Osteoblast (primary cell): ENCODE data around the gene CAPN11. TPM values are rescaled to one million over a fixed set of nuclear protein-coding genes. Genes with fewer than 3 reads are reported as not detected.

Source experiments
- DNase-seq: peaks from one replicate; pipeline ENCODE4 v3.0.0; 2011; ENCODE audit warnings: low spot score, mixed read lengths; ENCODE audit not compliant: insufficient read length; ENCODE audit errors: missing footprints
- H2AFZ ChIP-seq: 2 replicates; pipeline ENCODE4 v1.6.0; 2011; ENCODE audit warnings: mild to moderate bottlenecking, low read length
- H3K27ac ChIP-seq: 2 replicates; pipeline ENCODE4 v1.5.1; 2011; ENCODE audit warnings: mild to moderate bottlenecking, low read depth, low read length, moderate library complexity
- H3K27me3 ChIP-seq: 2 replicates; pipeline ENCODE4 v1.6.0; 2012; ENCODE audit warnings: mild to moderate bottlenecking, control low read depth, inconsistent platforms, low read length, moderate library complexity; ENCODE audit not compliant: insufficient read depth
- H3K36me3 ChIP-seq: 2 replicates; pipeline ENCODE4 v1.5.1; 2011; ENCODE audit warnings: mild to moderate bottlenecking, low read length, control low read depth, moderate library complexity; ENCODE audit not compliant: insufficient read depth
- H3K4me1 ChIP-seq: 2 replicates; pipeline ENCODE4 v1.5.1; 2011; ENCODE audit warnings: mild to moderate bottlenecking, low read length, control low read depth, moderate library complexity; ENCODE audit not compliant: insufficient read depth
- H3K4me2 ChIP-seq: 2 replicates; pipeline ENCODE4 v1.6.0; 2011; ENCODE audit warnings: mild to moderate bottlenecking, low read length; ENCODE audit not compliant: insufficient read depth
- H3K4me3 ChIP-seq: fragments of 200-600 bp; sonication (generic); 3 replicates; pipeline ENCODE4 v1.5.1; 2012; ENCODE audit warnings: mild to moderate bottlenecking, low read length, inconsistent platforms; ENCODE audit not compliant: insufficient read depth
- H3K79me2 ChIP-seq: 2 replicates; pipeline ENCODE4 v1.6.0; 2012; ENCODE audit warnings: mild to moderate bottlenecking, low read length, control low read depth, inconsistent platforms; ENCODE audit not compliant: insufficient read depth
- H3K9me3 ChIP-seq: 2 replicates; pipeline ENCODE4 v1.5.1; 2011; ENCODE audit warnings: low read depth, low read length, control low read depth
- H4K20me1 ChIP-seq: 2 replicates; pipeline ENCODE4 v1.6.0; 2012; ENCODE audit warnings: mild to moderate bottlenecking, low read length, control low read depth; ENCODE audit not compliant: insufficient read depth
- CTCF ChIP-seq: IDR thresholded peaks from 2 replicates; pipeline ENCODE4 v1.5.1; 2011; ENCODE audit warnings: mild to moderate bottlenecking, low read depth, low read length, moderate library complexity; ENCODE audit errors: extremely low read depth
- total RNA-seq: library from RNA; depleted of rRNA; stranded (reverse); fragments of >200 nt; gene quantifications from 2 replicates; pipeline ENCODE4 v1.2.3, GENCODE V29; 2012

Gene CAPN11
- total RNA-seq, 1 donor, result not detected

GRCh38 chr6:44188819-44189218 is 30.2 kb downstream of the CAPN11 start:
- TF ChIP-seq CTCF, result no peak
- no peak overlapping the region for H3K4me2 ChIP-seq
- H3K27me3 ChIP-seq, result peaks cover 12% of the 10 kb centered on the region
- no peak overlapping the region for H3K27ac ChIP-seq
- no peaks in the 10 kb centered on the region for H3K36me3 ChIP-seq
- H3K4me3 ChIP-seq, result no peak overlapping the region
- no peak overlapping the region for H2AFZ ChIP-seq
- H4K20me1 ChIP-seq, result no peaks in the 10 kb centered on the region
- H3K4me1 ChIP-seq, result no peaks in the 10 kb centered on the region
- DNase-seq, result no peak
- H3K79me2 ChIP-seq, result no peaks in the 10 kb centered on the region
- H3K9me3 ChIP-seq, result no peaks in the 10 kb centered on the region

GRCh38 chr6:44189257-44189656 is 30.6 kb downstream of the CAPN11 start:
- Histone ChIP-seq H3K27me3 (peaks cover 10% of the 10 kb centered on the region), H4K20me1 (no peaks in the 10 kb centered on the region)

GRCh38 chr6:44190715-44191114 is 32.1 kb downstream of the CAPN11 start:
- Histone ChIP-seq H3K9me3 (no peaks in the 10 kb centered on the region), H3K27me3 (peaks cover 6% of the 10 kb centered on the region), H3K4me3 (no peak overlapping the region), H3K4me2 (no peak overlapping the region), H2AFZ (no peak overlapping the region), H4K20me1 (no peaks in the 10 kb centered on the region), H3K36me3 (no peaks in the 10 kb centered on the region), H3K79me2 (no peaks in the 10 kb centered on the region), H3K4me1 (no peaks in the 10 kb centered on the region), H3K27ac (no peak overlapping the region)
- DNase-seq, result no peak
- no peak for TF ChIP-seq CTCF

More at GRCh38 chr6:44189257-44189656, 30.6 kb downstream of the CAPN11 start:
- Histone ChIP-seq H3K4me2 (no peak overlapping the region), H3K9me3 (no peaks in the 10 kb centered on the region), H3K4me1 (no peaks in the 10 kb centered on the region), H3K36me3 (no peaks in the 10 kb centered on the region), H3K4me3 (no peak overlapping the region), H3K27ac (no peak overlapping the region), H2AFZ (no peak overlapping the region), H3K79me2 (no peaks in the 10 kb centered on the region)
- DNase-seq, result no peak
- TF ChIP-seq CTCF, result no peak

GRCh38 chr6:44192428-44193041 is 33.9 kb downstream of the CAPN11 start:
- no peaks in the 10 kb centered on the region for H3K36me3 ChIP-seq
- no peak overlapping the region for H3K27ac ChIP-seq
- H3K4me3 ChIP-seq, result no peak overlapping the region
- no peaks in the 10 kb centered on the region for H3K4me1 ChIP-seq
- H3K9me3 ChIP-seq, result no peaks in the 10 kb centered on the region
- no peak for TF ChIP-seq CTCF
- H3K27me3 ChIP-seq, result peaks cover 6% of the 10 kb centered on the region
- DNase-seq, result no peak
- peak overlapping the region; percentile 51 for H2AFZ ChIP-seq
- peak overlapping the region; percentile 58 for H3K4me2 ChIP-seq
- H3K79me2 ChIP-seq, result no peaks in the 10 kb centered on the region
- H4K20me1 ChIP-seq, result no peaks in the 10 kb centered on the region
